Loucy (cell line): ENCODE data around the gene FBN1.
A peak's percentile ranks its signal among the peaks of the same experiment; 100 is the strongest.

Source experiments
- H2AFZ ChIP-seq: fragments of 200-600 bp; sonication (generic); 2 replicates; pipeline ENCODE4 v1.6.0; 2016; ENCODE audit warnings: antibody characterized with exemption, mild to moderate bottlenecking, low read length, moderate library complexity
- H3F3A ChIP-seq: fragments of 200-600 bp; 2 replicates; pipeline ENCODE4 v1.6.0; 2016; ENCODE audit warnings: antibody characterized with exemption, low read depth, mild to moderate bottlenecking
- H3K27me3 ChIP-seq: fragments of 200-600 bp; sonication (generic); 2 replicates; pipeline ENCODE4 v1.6.1; 2014; ENCODE audit warnings: low read length, mild to moderate bottlenecking; ENCODE audit not compliant: insufficient read depth, poor library complexity, severe bottlenecking
- H3K36me3 ChIP-seq: fragments of 200-600 bp; sonication (generic); 2 replicates; pipeline ENCODE4 v1.6.1; 2016; ENCODE audit warnings: low read length; ENCODE audit not compliant: insufficient read depth
- H3K4me1 ChIP-seq: fragments of 200-600 bp; sonication (generic); 2 replicates; pipeline ENCODE4 v1.5.1; 2014; ENCODE audit warnings: low read length, mild to moderate bottlenecking; ENCODE audit not compliant: insufficient read depth, poor library complexity, severe bottlenecking
- H3K4me2 ChIP-seq: fragments of 200-600 bp; sonication (generic); 2 replicates; pipeline ENCODE4 v1.6.0; 2014; ENCODE audit warnings: antibody characterized with exemption, low read length, low read depth, mild to moderate bottlenecking; ENCODE audit not compliant: poor library complexity, severe bottlenecking
- H3K4me3 ChIP-seq: fragments of 200-600 bp; sonication (generic); 2 replicates; pipeline ENCODE4 v1.5.1; 2014; ENCODE audit warnings: low read length, mild to moderate bottlenecking, mixed read lengths; ENCODE audit not compliant: poor library complexity, severe bottlenecking
- H3K79me2 ChIP-seq: fragments of 200-600 bp; sonication (generic); 2 replicates; pipeline ENCODE4 v1.6.1; 2014; ENCODE audit warnings: low read length; ENCODE audit not compliant: insufficient read depth
- H3K9ac ChIP-seq: fragments of 200-600 bp; sonication (generic); 2 replicates; pipeline ENCODE4 v1.6.0; 2014; ENCODE audit warnings: mild to moderate bottlenecking, low read depth, low read length, moderate library complexity; ENCODE audit not compliant: poor library complexity, severe bottlenecking
- H3K9me2 ChIP-seq: fragments of 200-600 bp; sonication (generic); replicated peaks from 2 replicates; pipeline ENCODE4 v1.6.1; 2016; ENCODE audit warnings: low read depth, low read length, mixed read lengths
- H3K9me3 ChIP-seq: fragments of 200-600 bp; sonication (generic); 2 replicates; pipeline ENCODE4 v1.6.1; 2014; ENCODE audit warnings: mild to moderate bottlenecking, antibody characterized with exemption, low read length, low read depth; ENCODE audit not compliant: insufficient read depth
- H4K20me1 ChIP-seq: fragments of 200-600 bp; sonication (generic); 2 replicates; pipeline ENCODE4 v1.6.0; 2014; ENCODE audit warnings: antibody characterized with exemption, low read length, mild to moderate bottlenecking; ENCODE audit not compliant: insufficient read depth, poor library complexity, severe bottlenecking
- CTCF ChIP-seq: fragments of 200-600 bp; sonication (generic); conservative IDR thresholded peaks from 2 replicates; pipeline ENCODE4 v1.5.1; 2014; ENCODE audit warnings: mild to moderate bottlenecking, antibody characterized with exemption, low read length
- EZH2phosphoT487 ChIP-seq: fragments of 200-600 bp; IDR thresholded peaks from 2 replicates; pipeline ENCODE4 v1.6.1; 2018; ENCODE audit warnings: antibody characterized with exemption, mild to moderate bottlenecking, moderate library complexity, borderline replicate concordance

Gene FBN1

GRCh38 chr15:48522911-48523310, 122.6 kb downstream of the FBN1 start:
- no peaks in the 10 kb centered on the region for H3K9me3 ChIP-seq
- H3K4me2 ChIP-seq = no peak overlapping the region
- no peak overlapping the region for H3K9ac ChIP-seq
- no peaks in the 10 kb centered on the region for H3K36me3 ChIP-seq
- H3F3A ChIP-seq = no peaks in the 10 kb centered on the region
- no peak for TF ChIP-seq CTCF
- TF ChIP-seq EZH2phosphoT487 = no peak
- no peaks in the 10 kb centered on the region for H3K79me2 ChIP-seq
- no peaks in the 10 kb centered on the region for H3K4me1 ChIP-seq
- H3K4me3 ChIP-seq = no peak overlapping the region
- H3K9me2 ChIP-seq = no peaks in the 10 kb centered on the region
- no peaks in the 10 kb centered on the region for H4K20me1 ChIP-seq
- H3K27me3 ChIP-seq = no peaks in the 10 kb centered on the region
- no peak overlapping the region for H2AFZ ChIP-seq

- Histone ChIP-seq H3K36me3 (no peaks in the 10 kb centered on the region), H3K4me2 (no peak overlapping the region), H3F3A (no peaks in the 10 kb centered on the region), H3K9ac (no peak overlapping the region), H3K9me3 (no peaks in the 10 kb centered on the region), H4K20me1 (no peaks in the 10 kb centered on the region), H3K9me2 (no peaks in the 10 kb centered on the region), H3K79me2 (no peaks in the 10 kb centered on the region), H3K27me3 (no peaks in the 10 kb centered on the region), H3K4me3 (no peak overlapping the region), H2AFZ (no peak overlapping the region), H3K4me1 (no peaks in the 10 kb centered on the region)
- TF ChIP-seq EZH2phosphoT487 (no peak), CTCF (no peak)
Observed at GRCh38 chr15:48522123-48522522, 123.4 kb downstream of the FBN1 start.

GRCh38 chr15:48520376-48521155, 124.9 kb downstream of the FBN1 start:
- H3F3A ChIP-seq = no peaks in the 10 kb centered on the region

More at GRCh38 chr15:48520376-48521155, 124.9 kb downstream of the FBN1 start:
- no peaks in the 10 kb centered on the region for H3K27me3 ChIP-seq
- H3K9ac ChIP-seq = no peak overlapping the region
- H4K20me1 ChIP-seq = no peaks in the 10 kb centered on the region
- TF ChIP-seq CTCF (peak; percentile 36), EZH2phosphoT487 (no peak)
- no peaks in the 10 kb centered on the region for H3K9me2 ChIP-seq
- no peaks in the 10 kb centered on the region for H3K9me3 ChIP-seq
- no peak overlapping the region for H2AFZ ChIP-seq
- H3K36me3 ChIP-seq = no peaks in the 10 kb centered on the region
- H3K79me2 ChIP-seq = no peaks in the 10 kb centered on the region
- H3K4me3 ChIP-seq = no peak overlapping the region
- H3K4me2 ChIP-seq = no peak overlapping the region
- H3K4me1 ChIP-seq = no peaks in the 10 kb centered on the region
